Astrocyte (in vitro differentiated cells and primary cell): ENCODE data around the gene SGTA. TPM values are rescaled to one million over a fixed set of nuclear protein-coding genes. Genes with fewer than 3 reads are reported as not detected.

Experiments
- DNase-seq: peaks from one replicate; pipeline ENCODE4 v3.0.0-alpha.2; 2010; ENCODE audit warnings: low read depth
- FAIRE-seq: peaks from 2 replicates; lab custom pipeline; 2011; peaks lifted over from hg19 to GRCh38; lab: Jason Lieb, UNC
- H2AFZ ChIP-seq: 2 replicates; pipeline ENCODE4 v1.6.0; 2012; ENCODE audit warnings: low read depth, low read length, inconsistent platforms
- H3K27ac ChIP-seq: 2 replicates; pipeline ENCODE4 v1.5.1; 2011; ENCODE audit warnings: low read depth, low read length, inconsistent platforms
- H3K27me3 ChIP-seq: 2 replicates; pipeline ENCODE4 v1.6.0; 2011; ENCODE audit warnings: low read length, inconsistent platforms; ENCODE audit not compliant: insufficient read depth
- H3K36me3 ChIP-seq: 2 replicates; pipeline ENCODE4 v1.5.1; 2011; ENCODE audit warnings: low read length, inconsistent platforms; ENCODE audit not compliant: insufficient read depth
- H3K4me1 ChIP-seq: 2 replicates; pipeline ENCODE4 v1.5.1; 2011; ENCODE audit warnings: low read length, inconsistent platforms; ENCODE audit not compliant: insufficient read depth
- H3K4me2 ChIP-seq: 2 replicates; pipeline ENCODE4 v1.6.0; 2012; ENCODE audit warnings: low read length, inconsistent platforms
- H3K4me3 ChIP-seq: 2 replicates; pipeline ENCODE4 v1.5.1; 2011; ENCODE audit warnings: low read depth, mild to moderate bottlenecking, low read length, inconsistent platforms; ENCODE audit not compliant: insufficient read depth
- H3K79me2 ChIP-seq: 2 replicates; pipeline ENCODE4 v1.6.0; 2012; ENCODE audit warnings: mild to moderate bottlenecking, low read length, inconsistent platforms; ENCODE audit not compliant: insufficient read depth
- H3K9ac ChIP-seq: 2 replicates; pipeline ENCODE4 v1.6.0; 2012; ENCODE audit warnings: mild to moderate bottlenecking, low read length, inconsistent platforms
- H3K9me3 ChIP-seq: 2 replicates; pipeline ENCODE4 v1.5.1; 2012; ENCODE audit warnings: low read depth, mild to moderate bottlenecking, low read length, inconsistent platforms; ENCODE audit not compliant: insufficient read depth
- H4K20me1 ChIP-seq: 2 replicates; pipeline ENCODE4 v1.6.0; 2012; ENCODE audit warnings: low read length, inconsistent platforms; ENCODE audit not compliant: insufficient read depth
- H3K27ac Mint-ChIP-seq: one replicate; pipeline ENCODE4 v1.8.0; 2021; ENCODE audit warnings: mild to moderate bottlenecking, mixed read lengths; ENCODE audit not compliant: unreplicated experiment
- H3K27me3 Mint-ChIP-seq: one replicate; pipeline ENCODE4 v1.8.0; 2021; ENCODE audit warnings: low read depth, mixed read lengths; ENCODE audit not compliant: unreplicated experiment
- H3K36me3 Mint-ChIP-seq: one replicate; pipeline ENCODE4 v1.8.0; 2021; ENCODE audit warnings: low read depth, mixed read lengths; ENCODE audit not compliant: unreplicated experiment
- H3K4me1 Mint-ChIP-seq: one replicate; pipeline ENCODE4 v1.8.0; 2021; ENCODE audit warnings: low read depth, mixed read lengths; ENCODE audit not compliant: unreplicated experiment
- H3K4me3 Mint-ChIP-seq: one replicate; pipeline ENCODE4 v1.8.0; 2021; ENCODE audit warnings: mild to moderate bottlenecking, moderate library complexity, mixed read lengths; ENCODE audit not compliant: unreplicated experiment
- H3K9me3 Mint-ChIP-seq: one replicate; pipeline ENCODE4 v1.8.0; 2021; ENCODE audit warnings: mild to moderate bottlenecking, mixed read lengths; ENCODE audit not compliant: unreplicated experiment
- CTCF ChIP-seq: IDR thresholded peaks from 2 replicates; pipeline ENCODE4 v1.5.1; 2011; ENCODE audit warnings: low read depth, mild to moderate bottlenecking, inconsistent platforms, low read length, moderate library complexity; ENCODE audit not compliant: insufficient read depth
- EZH2 ChIP-seq: IDR thresholded peaks from 2 replicates; pipeline ENCODE4 v1.6.1; 2012; ENCODE audit warnings: mild to moderate bottlenecking, low read length, inconsistent platforms; ENCODE audit not compliant: insufficient read depth
- total RNA-seq: library from RNA; stranded (reverse); gene quantifications from 2 replicates; pipeline ENCODE4 v1.2.1, GENCODE V29; 2021

Gene SGTA
- total RNA-seq, 1 donor from 2014 or later, result 76.1 TPM

GRCh38 chr19:2814426-2814825, 31.4 kb upstream of the SGTA start:
- H3K4me2 ChIP-seq, result no peak overlapping the region
- H3K27ac Mint-ChIP-seq, result no peak overlapping the region
- no peaks in the 10 kb centered on the region for H3K9me3 ChIP-seq
- H3K36me3 ChIP-seq, result no peaks in the 10 kb centered on the region
- H3K79me2 ChIP-seq, result no peaks in the 10 kb centered on the region
- no peaks in the 10 kb centered on the region for H3K4me1 Mint-ChIP-seq
- H3K27me3 Mint-ChIP-seq, result no peaks in the 10 kb centered on the region
- DNase-seq (no peak), FAIRE-seq (no peak)
- H3K36me3 Mint-ChIP-seq, result peaks cover 9% of the 10 kb centered on the region
- no peaks in the 10 kb centered on the region for H3K27me3 ChIP-seq
- no peaks in the 10 kb centered on the region for H4K20me1 ChIP-seq
- H3K4me1 ChIP-seq, result no peaks in the 10 kb centered on the region
- TF ChIP-seq CTCF (no peak), EZH2 (no peak)
- no peak overlapping the region for H3K4me3 Mint-ChIP-seq
- H3K9me3 Mint-ChIP-seq, result no peaks in the 10 kb centered on the region
- H3K4me3 ChIP-seq, result no peak overlapping the region
- H3K9ac ChIP-seq, result no peak overlapping the region
- H3K27ac ChIP-seq, result no peak overlapping the region
- no peak overlapping the region for H2AFZ ChIP-seq

- Histone ChIP-seq H3K36me3 (no peaks in the 10 kb centered on the region), H3K9ac (no peak overlapping the region), H4K20me1 (no peaks in the 10 kb centered on the region), H2AFZ (no peak overlapping the region), H3K27me3 (no peaks in the 10 kb centered on the region), H3K4me1 (no peaks in the 10 kb centered on the region), H3K4me2 (no peak overlapping the region), H3K27ac (no peak overlapping the region), H3K79me2 (no peaks in the 10 kb centered on the region), H3K4me3 (no peak overlapping the region), H3K9me3 (no peaks in the 10 kb centered on the region)
- Mint-ChIP-seq H3K36me3 (peaks cover 12% of the 10 kb centered on the region), H3K27ac (no peak overlapping the region), H3K4me1 (no peaks in the 10 kb centered on the region), H3K9me3 (no peaks in the 10 kb centered on the region), H3K27me3 (no peaks in the 10 kb centered on the region), H3K4me3 (no peak overlapping the region)
- TF ChIP-seq CTCF (no peak), EZH2 (no peak)
- no peak for FAIRE-seq
- DNase-seq, result no peak
Measured at GRCh38 chr19:2813235-2814160, 30.4 kb upstream of the SGTA start.
